Measurements from ENCODE around the gene FHIT.
"Not testable (repeated sequence)": the region's sequence is repeated elsewhere in the genome, so short reads cannot be mapped to it uniquely, and the experiment has no call there.

FHIT gene

DNA sequence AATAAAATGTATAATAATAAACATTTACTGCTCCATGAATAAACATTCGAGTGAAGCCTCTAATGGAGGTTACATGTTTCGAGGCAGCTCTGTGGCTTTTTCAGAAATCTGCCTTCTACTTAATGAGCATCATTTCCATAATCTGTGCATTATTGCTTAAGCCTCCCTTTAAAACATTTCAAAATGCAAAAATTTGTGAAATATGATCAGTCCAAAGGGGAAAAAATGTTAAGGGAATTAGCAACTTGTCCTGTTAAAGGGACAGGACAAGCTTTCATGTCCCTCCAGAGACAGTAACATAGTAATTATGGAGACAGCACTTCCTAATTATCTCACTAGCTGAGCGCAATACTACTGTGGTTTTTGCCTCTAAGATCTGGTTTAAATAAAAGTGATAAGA is 1314.8 kb downstream of the FHIT start:
- no peaks in the 10 kb centered on the region for H3K9me3 ChIP-seq (ENCODE audit: control insufficient read depth, insufficient read depth, low read length)
- no peak overlapping the region for H3K4me3 ChIP-seq (ENCODE audit: low read length)
- H3K36me3 ChIP-seq (ENCODE audit: control insufficient read depth, low read length) = no peaks in the 10 kb centered on the region
- no peaks in the 10 kb centered on the region for H3K9me2 ChIP-seq (replicated peaks; ENCODE audit: control insufficient read depth, low read length)
- no peak overlapping the region for H3K27ac ChIP-seq (ENCODE audit: low read depth, low read length)
- H3K4me1 ChIP-seq (ENCODE audit: control insufficient read depth, low read length) = peaks cover 11% of the 10 kb centered on the region
- H3K27me3 ChIP-seq (ENCODE audit: control insufficient read depth, low read length) = no peaks in the 10 kb centered on the region
- no peak for TF ChIP-seq EZH2phosphoT487 (IDR thresholded peaks at IDR 0.05; ENCODE audit: borderline replicate concordance, low read length)
- TF ChIP-seq, protein P1, sequence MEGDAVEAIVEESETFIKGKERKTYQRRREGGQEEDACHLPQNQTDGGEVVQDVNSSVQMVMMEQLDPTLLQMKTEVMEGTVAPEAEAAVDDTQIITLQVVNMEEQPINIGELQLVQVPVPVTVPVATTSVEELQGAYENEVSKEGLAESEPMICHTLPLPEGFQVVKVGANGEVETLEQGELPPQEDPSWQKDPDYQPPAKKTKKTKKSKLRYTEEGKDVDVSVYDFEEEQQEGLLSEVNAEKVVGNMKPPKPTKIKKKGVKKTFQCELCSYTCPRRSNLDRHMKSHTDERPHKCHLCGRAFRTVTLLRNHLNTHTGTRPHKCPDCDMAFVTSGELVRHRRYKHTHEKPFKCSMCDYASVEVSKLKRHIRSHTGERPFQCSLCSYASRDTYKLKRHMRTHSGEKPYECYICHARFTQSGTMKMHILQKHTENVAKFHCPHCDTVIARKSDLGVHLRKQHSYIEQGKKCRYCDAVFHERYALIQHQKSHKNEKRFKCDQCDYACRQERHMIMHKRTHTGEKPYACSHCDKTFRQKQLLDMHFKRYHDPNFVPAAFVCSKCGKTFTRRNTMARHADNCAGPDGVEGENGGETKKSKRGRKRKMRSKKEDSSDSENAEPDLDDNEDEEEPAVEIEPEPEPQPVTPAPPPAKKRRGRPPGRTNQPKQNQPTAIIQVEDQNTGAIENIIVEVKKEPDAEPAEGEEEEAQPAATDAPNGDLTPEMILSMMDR (IDR thresholded peaks at IDR 0.05; ENCODE audit: low read depth, low read length, poor library complexity, severe bottlenecking) = no peak
- H3F3A ChIP-seq (ENCODE audit: control insufficient read depth, insufficient read depth) = no peaks in the 10 kb centered on the region
- no peak overlapping the region for H3K4me2 ChIP-seq (ENCODE audit: low read length)
- H4K20me1 ChIP-seq (ENCODE audit: control insufficient read depth, insufficient read depth, low read depth, low read length) = no peaks in the 10 kb centered on the region
- no peaks in the 10 kb centered on the region for H3K79me2 ChIP-seq (ENCODE audit: control insufficient read depth, low read length)

DNA sequence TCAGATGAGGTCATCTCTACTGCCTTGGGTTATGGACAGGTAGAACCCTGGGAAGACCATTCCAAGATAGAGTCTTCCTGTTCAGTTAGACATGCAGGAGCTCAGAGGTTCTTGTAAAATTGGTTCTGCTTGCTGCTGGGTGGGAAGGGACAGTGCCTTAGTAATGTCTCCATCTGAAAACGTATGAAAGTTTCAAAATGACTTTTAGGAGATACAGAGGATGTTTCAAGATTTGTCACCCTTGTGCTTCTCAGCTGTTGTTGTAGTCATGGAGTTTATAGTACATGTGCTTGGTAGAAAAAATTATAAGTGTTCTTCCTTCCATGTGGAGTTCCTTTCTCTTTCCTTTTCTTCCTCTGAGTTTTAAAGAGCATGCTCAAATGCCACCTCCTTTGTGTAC is 1316.2 kb downstream of the FHIT start:
- no peaks in the 10 kb centered on the region for H3K27me3 ChIP-seq (ENCODE audit: control insufficient read depth, low read length)
- no peak overlapping the region for H3K4me2 ChIP-seq (ENCODE audit: low read length)
- TF ChIP-seq, protein P1 (IDR thresholded peaks at IDR 0.05; ENCODE audit: low read depth, low read length, poor library complexity, severe bottlenecking) = no peak
- no peak for TF ChIP-seq EZH2phosphoT487 (IDR thresholded peaks at IDR 0.05; ENCODE audit: borderline replicate concordance, low read length)
- H3K79me2 ChIP-seq (ENCODE audit: control insufficient read depth, low read length) = no peaks in the 10 kb centered on the region
- no peaks in the 10 kb centered on the region for H3K9me2 ChIP-seq (replicated peaks; ENCODE audit: control insufficient read depth, low read length)
- no peak overlapping the region for H3K27ac ChIP-seq (ENCODE audit: low read depth, low read length)
- no peaks in the 10 kb centered on the region for H3F3A ChIP-seq (ENCODE audit: control insufficient read depth, insufficient read depth)
- no peaks in the 10 kb centered on the region for H3K4me1 ChIP-seq (ENCODE audit: control insufficient read depth, low read length)
- H4K20me1 ChIP-seq (ENCODE audit: control insufficient read depth, insufficient read depth, low read depth, low read length) = no peaks in the 10 kb centered on the region
- H3K4me3 ChIP-seq (ENCODE audit: low read length) = no peak overlapping the region
- H3K9me3 ChIP-seq (ENCODE audit: control insufficient read depth, insufficient read depth, low read length) = no peaks in the 10 kb centered on the region
- H3K36me3 ChIP-seq (ENCODE audit: control insufficient read depth, low read length) = no peaks in the 10 kb centered on the region

DNA sequence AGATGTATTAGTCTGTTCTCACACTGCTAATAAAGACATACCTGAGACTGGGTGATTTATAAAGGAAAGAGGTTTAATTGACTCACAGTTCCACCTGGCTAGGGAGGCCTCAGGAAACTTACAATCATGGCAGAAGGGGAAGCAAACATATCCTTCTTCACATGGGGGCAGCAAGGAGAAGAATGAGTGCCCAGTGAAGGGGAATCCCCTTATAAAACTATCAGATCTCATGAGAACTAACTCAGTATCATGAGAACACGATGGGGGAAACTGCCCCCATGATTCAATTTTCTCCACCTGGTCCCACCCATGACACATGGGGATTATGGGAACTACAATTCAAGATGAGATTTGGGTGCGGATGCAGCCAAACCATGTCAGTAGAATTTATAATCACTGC is 1316.7 kb downstream of the FHIT start:
- H3K9me3 ChIP-seq (ENCODE audit: control insufficient read depth, insufficient read depth, low read length); H3F3A ChIP-seq (ENCODE audit: control insufficient read depth, insufficient read depth); H3K9me2 ChIP-seq (replicated peaks; ENCODE audit: control insufficient read depth, low read length); H3K4me3 ChIP-seq (ENCODE audit: low read length); H3K27me3 ChIP-seq (ENCODE audit: control insufficient read depth, low read length); H3K79me2 ChIP-seq (ENCODE audit: control insufficient read depth, low read length); H3K36me3 ChIP-seq (ENCODE audit: control insufficient read depth, low read length); H3K4me1 ChIP-seq (ENCODE audit: control insufficient read depth, low read length); H3K27ac ChIP-seq (ENCODE audit: low read depth, low read length); H3K4me2 ChIP-seq (ENCODE audit: low read length); H4K20me1 ChIP-seq (ENCODE audit: control insufficient read depth, insufficient read depth, low read depth, low read length): not testable (repeated sequence)

GRCh38 chr3:59930170-59930569 is 1321.1 kb downstream of the FHIT start:
- Histone ChIP-seq H3K79me2 (ENCODE audit: control insufficient read depth, low read length) (no peaks in the 10 kb centered on the region), H3K27ac (ENCODE audit: low read depth, low read length) (no peak overlapping the region), H3F3A (ENCODE audit: control insufficient read depth, insufficient read depth) (no peaks in the 10 kb centered on the region), H3K9me3 (ENCODE audit: control insufficient read depth, insufficient read depth, low read length) (no peaks in the 10 kb centered on the region), H4K20me1 (ENCODE audit: control insufficient read depth, insufficient read depth, low read depth, low read length) (no peaks in the 10 kb centered on the region), H3K27me3 (ENCODE audit: control insufficient read depth, low read length) (0 out of 2 replicates have a peak, but pooled peaks cover 2% of the 10 kb centered on the region), H3K36me3 (ENCODE audit: control insufficient read depth, low read length) (no peaks in the 10 kb centered on the region), H3K4me2 (ENCODE audit: low read length) (no peak overlapping the region), H3K4me3 (ENCODE audit: low read length) (no peak overlapping the region), H3K4me1 (ENCODE audit: control insufficient read depth, low read length) (no peaks in the 10 kb centered on the region), H3K9me2 (replicated peaks; ENCODE audit: control insufficient read depth, low read length) (no peaks in the 10 kb centered on the region)
- TF ChIP-seq, protein P1 (IDR thresholded peaks at IDR 0.05; ENCODE audit: low read depth, low read length, poor library complexity, severe bottlenecking) = no peak
- no peak for TF ChIP-seq EZH2phosphoT487 (IDR thresholded peaks at IDR 0.05; ENCODE audit: borderline replicate concordance, low read length)
